Smooth muscle cell (in vitro differentiated cells): ENCODE measurements around the gene CARD11. TPM values are rescaled to one million over a fixed set of nuclear protein-coding genes. Genes with fewer than 3 reads are reported as not detected.
A peak's percentile ranks its signal among the peaks of the same experiment; 100 is the strongest.

Experiments
- DNase-seq: peaks from one replicate; lab custom pipeline; 2025; ENCODE audit not compliant: unreplicated experiment; lab: John Stamatoyannopoulos, UW
- H2AFZ ChIP-seq: fragments of 200-600 bp; sonication (generic); 2 replicates; pipeline ENCODE4 v1.6.0; 2016; ENCODE audit warnings: antibody characterized with exemption, low read depth, mild to moderate bottlenecking
- H3F3A ChIP-seq: fragments of 200-600 bp; sonication (generic); 2 replicates; pipeline ENCODE4 v1.6.0; 2017; ENCODE audit warnings: antibody characterized with exemption, low read depth
- H3K27ac ChIP-seq: fragments of 200-600 bp; sonication (generic); 2 replicates; pipeline ENCODE4 v1.5.1; 2016; ENCODE audit warnings: low read depth, mild to moderate bottlenecking
- H3K27me3 ChIP-seq: fragments of 200-600 bp; sonication (generic); 2 replicates; pipeline ENCODE4 v1.6.1; 2016; ENCODE audit warnings: low read depth, mild to moderate bottlenecking
- H3K36me3 ChIP-seq: fragments of 200-600 bp; sonication (generic); 2 replicates; pipeline ENCODE4 v1.5.1; 2016; ENCODE audit warnings: low read depth
- H3K4me1 ChIP-seq: fragments of 200-600 bp; sonication (generic); 2 replicates; pipeline ENCODE4 v1.5.1; 2016; ENCODE audit warnings: low read depth
- H3K4me2 ChIP-seq: fragments of 200-600 bp; sonication (generic); 2 replicates; pipeline ENCODE4 v1.6.0; 2016; ENCODE audit warnings: mild to moderate bottlenecking
- H3K4me3 ChIP-seq: fragments of 200-600 bp; sonication (generic); 2 replicates; pipeline ENCODE4 v1.5.1; 2016; ENCODE audit warnings: mild to moderate bottlenecking
- H3K79me2 ChIP-seq: fragments of 200-600 bp; sonication (generic); 2 replicates; pipeline ENCODE4 v1.6.0; 2016; ENCODE audit warnings: low read depth, mild to moderate bottlenecking
- H3K9ac ChIP-seq: fragments of 200-600 bp; sonication (generic); 2 replicates; pipeline ENCODE4 v1.6.0; 2016; ENCODE audit warnings: low read depth
- H3K9me3 ChIP-seq: fragments of 200-600 bp; sonication (generic); replicated peaks from 2 replicates; pipeline ENCODE4 v1.5.1; 2016; ENCODE audit warnings: low read depth
- H4K20me1 ChIP-seq: fragments of 200-600 bp; sonication (generic); 2 replicates; pipeline ENCODE4 v1.6.0; 2016; ENCODE audit warnings: low read depth
- CTCF ChIP-seq: fragments of 200-600 bp; sonication (generic); IDR thresholded peaks from 2 replicates; pipeline ENCODE4 v1.5.1; 2017; ENCODE audit warnings: borderline replicate concordance, mild to moderate bottlenecking, antibody characterized with exemption; ENCODE audit not compliant: insufficient read depth, poor library complexity, severe bottlenecking
- WGBS: methylation state at CpG from one replicate; pipeline ENCODE4 v1.1.7; 2016; ENCODE audit warnings: low lambda C conversion rate; 5-methylcytosine and 5-hydroxymethylcytosine counted together
- polyA plus RNA-seq: library from polyadenylated mRNA; unstranded; fragments of >200 nt; fragmentation: Nextera tagmentation; extraction: Ambion mirVana; gene quantifications from 2 replicates; pipeline ENCODE4 v1.2.1, GENCODE V29; 2016
- total RNA-seq: library from RNA; depleted of rRNA; stranded (reverse); fragments of >200 nt; gene quantifications from 2 replicates; pipeline ENCODE4 v1.2.3, GENCODE V29; 2014

Gene CARD11
- total and polyA plus RNA-seq, 2 experiments from 2014 or later: 1.3 to 2.4 TPM

GRCh38 chr7:3057066-3057420 lies 13.4 kb upstream of the CARD11 start:
- Histone ChIP-seq H3K27ac (no peak overlapping the region), H3K36me3 (no peaks in the 10 kb centered on the region), H4K20me1 (no peaks in the 10 kb centered on the region), H3K27me3 (no peaks in the 10 kb centered on the region), H3K79me2 (no peaks in the 10 kb centered on the region), H3F3A (no peaks in the 10 kb centered on the region), H3K9ac (no peak overlapping the region), H3K4me2 (peak overlapping the region; percentile 27), H2AFZ (peak overlapping the region; percentile 48), H3K4me3 (no peak overlapping the region), H3K9me3 (no peaks in the 10 kb centered on the region), H3K4me1 (no peaks in the 10 kb centered on the region)
- WGBS: 21% methylated on average over 9 of the region's 9 CpGs
- no peak for DNase-seq
- TF ChIP-seq CTCF: no peak

- Histone ChIP-seq H3K4me3 (no peak overlapping the region), H3K79me2 (no peaks in the 10 kb centered on the region), H3K4me2 (peak overlapping the region; percentile 27), H3K36me3 (no peaks in the 10 kb centered on the region), H4K20me1 (no peaks in the 10 kb centered on the region), H2AFZ (peak overlapping the region; percentile 48), H3F3A (no peaks in the 10 kb centered on the region), H3K9me3 (no peaks in the 10 kb centered on the region), H3K27ac (no peak overlapping the region), H3K4me1 (no peaks in the 10 kb centered on the region), H3K27me3 (no peaks in the 10 kb centered on the region), H3K9ac (no peak overlapping the region)
- TF ChIP-seq CTCF: no peak
- WGBS: 89% methylated on average over 24 of the region's 24 CpGs
- DNase-seq: no peak
Observed at GRCh38 chr7:3056234-3057065, 12.8 kb upstream of the CARD11 start.

GRCh38 chr7:3055626-3056025 lies 12.0 kb upstream of the CARD11 start:
- no peaks in the 10 kb centered on the region for H3F3A ChIP-seq
- no peak overlapping the region for H3K27ac ChIP-seq
- no peaks in the 10 kb centered on the region for H4K20me1 ChIP-seq
- WGBS: 66% methylated on average over 6 of the region's 6 CpGs
- no peak overlapping the region for H3K4me2 ChIP-seq
- no peak for DNase-seq
- H3K4me1 ChIP-seq: no peaks in the 10 kb centered on the region
- H3K79me2 ChIP-seq: no peaks in the 10 kb centered on the region
- TF ChIP-seq CTCF: no peak
- no peaks in the 10 kb centered on the region for H3K36me3 ChIP-seq
- H3K27me3 ChIP-seq: no peaks in the 10 kb centered on the region
- no peaks in the 10 kb centered on the region for H3K9me3 ChIP-seq
- H3K4me3 ChIP-seq: no peak overlapping the region
- no peak overlapping the region for H2AFZ ChIP-seq
- no peak overlapping the region for H3K9ac ChIP-seq
